HG02763 (cell line): ENCODE data around the gene HCN3.
"Not testable (repeated sequence)": the region's sequence is repeated elsewhere in the genome, so short reads cannot be mapped to it uniquely, and the experiment has no call there.

Source experiments
- ATAC-seq: cut with Tn5 transposase; IDR thresholded peaks from one replicate; pipeline ENCODE4 v1.9.1; 2021; ENCODE audit warnings: mild to moderate bottlenecking, moderate library complexity; ENCODE audit not compliant: unreplicated experiment

Gene HCN3

GRCh38 chr1:155328856-155329255 is 51.6 kb downstream of the HCN3 start:
- not testable (repeated sequence) for ATAC-seq

DNA sequence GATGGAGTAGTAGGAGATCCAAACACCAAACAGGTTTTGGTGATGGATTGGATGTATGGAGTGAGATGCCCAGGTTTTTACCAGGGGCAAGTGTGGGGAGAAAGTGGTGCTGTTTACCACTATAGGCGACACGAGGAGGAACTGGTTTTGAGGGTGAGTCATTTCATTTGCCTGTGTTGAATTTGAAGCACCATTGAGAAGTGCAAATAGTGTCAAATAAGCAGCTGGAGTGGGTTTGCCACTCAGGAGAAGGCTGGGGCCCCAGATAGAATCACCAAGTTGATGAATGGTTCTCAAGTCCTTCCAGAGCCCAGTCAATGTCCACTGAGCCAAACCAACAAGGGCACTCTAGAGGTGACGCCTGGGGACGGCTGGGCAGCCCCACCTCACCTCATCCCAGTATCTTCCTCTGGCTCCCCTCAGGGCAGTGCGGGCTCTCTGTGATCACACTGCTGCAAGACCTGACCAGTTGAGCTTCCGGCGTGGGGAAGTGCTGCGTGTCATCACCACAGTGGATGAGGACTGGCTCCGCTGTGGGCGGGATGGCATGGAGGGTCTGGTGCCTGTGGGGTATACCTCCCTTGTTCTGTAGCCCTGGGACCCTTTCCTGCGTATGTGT is 52.8 kb downstream of the HCN3 start:
- no peak for ATAC-seq

- no peak for ATAC-seq
Observed at GRCh38 chr1:155334962-155335361, 57.7 kb downstream of the HCN3 start.
